ENCODE measurements around the gene ERFL.
"Not testable (repeated sequence)": the region's sequence is repeated elsewhere in the genome, so short reads cannot be mapped to it uniquely, and the experiment has no call there.

ERFL gene

DNA sequence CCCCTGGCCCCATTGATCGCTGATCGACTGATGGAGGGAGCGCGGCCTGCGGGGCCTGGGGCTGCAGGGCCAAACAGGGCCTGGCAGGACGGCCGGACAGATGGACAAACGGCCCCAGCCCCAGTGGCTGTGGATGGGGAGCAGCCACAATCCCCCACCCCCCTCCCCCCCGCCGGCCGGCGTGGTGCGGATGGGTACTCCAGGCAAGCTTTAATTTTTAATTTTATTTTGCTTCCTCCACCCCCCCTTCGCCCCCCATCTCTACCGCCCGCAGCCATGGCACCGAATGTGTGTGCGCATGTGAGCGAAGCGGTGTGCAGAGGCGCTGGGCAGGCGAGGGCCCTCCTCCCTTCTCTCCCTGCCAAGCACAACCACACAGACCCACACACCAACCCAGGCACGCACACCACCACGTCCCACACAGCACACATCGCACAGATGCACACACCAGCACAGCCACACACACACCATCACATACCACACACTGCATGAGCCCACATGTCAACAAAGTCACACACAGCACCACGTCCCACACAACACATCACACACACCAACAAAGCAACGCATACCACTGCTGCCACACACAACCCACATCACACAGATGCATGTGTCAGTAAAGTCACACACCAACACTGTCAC, 12.4 kb downstream of the ERFL start:
- H3K27me3 ChIP-seq (ENCODE audit: control insufficient read depth in 1 of 2, insufficient read depth in 2 of 2, low read length in 2 of 2) = peaks cover 57 to 61% of the 10 kb centered on the region in 2 donors
- no peaks in the 10 kb centered on the region for H3K4me1 ChIP-seq (ENCODE audit: insufficient read depth, low read length)

DNA sequence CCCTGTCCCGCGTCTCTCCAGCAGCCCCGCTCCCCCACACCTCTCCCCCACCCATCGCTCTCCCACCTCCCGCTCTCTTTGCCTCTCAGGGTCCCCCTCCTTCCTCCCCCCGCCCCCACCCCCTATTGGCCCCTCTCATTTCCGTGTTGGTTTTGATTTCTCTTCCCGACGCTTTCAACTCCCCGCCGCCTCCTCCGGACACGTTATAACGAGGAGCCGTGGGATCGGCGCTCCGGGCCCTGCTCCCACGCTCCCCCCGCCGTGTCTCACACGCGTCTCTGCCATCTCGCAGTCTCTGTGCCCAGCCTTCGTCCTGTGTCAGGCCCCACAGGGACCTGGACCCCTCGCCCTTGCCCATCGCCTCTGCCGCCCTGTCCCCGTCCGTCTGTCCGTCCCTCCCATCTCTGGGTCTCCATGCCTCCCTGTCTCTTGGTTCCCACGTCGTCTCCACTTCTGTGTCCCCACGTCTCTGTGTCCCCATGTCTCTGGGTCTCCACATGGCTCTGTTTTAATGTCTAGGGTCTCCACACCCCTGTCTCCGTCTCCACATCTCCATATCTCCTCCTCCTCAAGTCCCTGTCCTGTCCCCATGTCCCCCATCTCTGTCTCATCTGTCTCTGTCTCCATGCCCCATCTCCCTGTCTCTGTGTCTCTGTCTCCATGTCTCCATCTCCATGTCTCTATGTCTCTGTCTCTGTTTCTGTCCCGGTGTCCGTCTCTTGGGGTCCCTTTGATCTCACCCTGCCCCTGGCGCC, 13.1 kb downstream of the ERFL start:
- H3K9ac ChIP-seq (ENCODE audit: low read length) = no peak overlapping the region
- peaks cover 58 to 61% of the 10 kb centered on the region in 2 donors for H3K27me3 ChIP-seq (ENCODE audit: control insufficient read depth in 1 of 2, insufficient read depth in 2 of 2, low read length in 2 of 2)
- H3K36me3 ChIP-seq (ENCODE audit: insufficient read depth, low read length) = no peaks in the 10 kb centered on the region
- H3K4me1 ChIP-seq (ENCODE audit: insufficient read depth, low read length) = no peaks in the 10 kb centered on the region
- H3K9me3 ChIP-seq (ENCODE audit: low read length) = no peaks in the 10 kb centered on the region
- H3K27ac ChIP-seq (ENCODE audit: low read depth, low read length) = no peak overlapping the region
- H3K4me3 ChIP-seq (ENCODE audit: low read depth in 1 of 2, low read length in 2 of 2) = no peak overlapping the region

More for the DNA sequence above, 12.4 kb downstream of the ERFL start:
- H3K9ac ChIP-seq (ENCODE audit: low read length) = no peak overlapping the region
- no peak overlapping the region for H3K4me3 ChIP-seq (ENCODE audit: low read depth in 1 of 2, low read length in 2 of 2)
- H3K9me3 ChIP-seq (ENCODE audit: low read length) = no peaks in the 10 kb centered on the region
- H3K36me3 ChIP-seq (ENCODE audit: insufficient read depth, low read length) = no peaks in the 10 kb centered on the region
- H3K27ac ChIP-seq (ENCODE audit: low read depth, low read length) = no peak overlapping the region

DNA sequence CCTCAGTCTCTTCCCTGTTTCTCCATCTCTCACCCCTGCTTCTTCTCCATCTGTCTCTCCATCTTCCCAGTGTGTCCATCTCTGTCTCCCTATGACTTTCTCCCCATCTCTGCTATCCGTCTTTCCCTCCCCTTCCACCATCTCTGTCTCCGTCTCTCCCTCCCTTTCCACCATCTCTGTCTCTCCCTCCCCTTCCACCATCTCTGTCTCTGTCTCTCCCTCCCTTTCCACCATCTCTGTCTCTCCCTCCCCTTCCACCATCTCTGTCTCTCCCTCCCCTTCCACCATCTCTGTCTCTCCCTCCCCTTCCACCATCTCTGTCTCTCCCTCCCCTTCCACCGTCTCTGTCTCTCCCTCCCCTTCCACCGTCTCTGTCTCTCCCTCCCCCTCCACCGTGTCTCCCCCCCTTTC, 13.8 kb downstream of the ERFL start:
- H3K36me3 ChIP-seq (ENCODE audit: insufficient read depth, low read length); H3K9me3 ChIP-seq (ENCODE audit: low read length): not testable (repeated sequence)
- peaks cover 58 to 62% of the 10 kb centered on the region in 2 donors for H3K27me3 ChIP-seq (ENCODE audit: control insufficient read depth in 1 of 2, insufficient read depth in 2 of 2, low read length in 2 of 2)

DNA sequence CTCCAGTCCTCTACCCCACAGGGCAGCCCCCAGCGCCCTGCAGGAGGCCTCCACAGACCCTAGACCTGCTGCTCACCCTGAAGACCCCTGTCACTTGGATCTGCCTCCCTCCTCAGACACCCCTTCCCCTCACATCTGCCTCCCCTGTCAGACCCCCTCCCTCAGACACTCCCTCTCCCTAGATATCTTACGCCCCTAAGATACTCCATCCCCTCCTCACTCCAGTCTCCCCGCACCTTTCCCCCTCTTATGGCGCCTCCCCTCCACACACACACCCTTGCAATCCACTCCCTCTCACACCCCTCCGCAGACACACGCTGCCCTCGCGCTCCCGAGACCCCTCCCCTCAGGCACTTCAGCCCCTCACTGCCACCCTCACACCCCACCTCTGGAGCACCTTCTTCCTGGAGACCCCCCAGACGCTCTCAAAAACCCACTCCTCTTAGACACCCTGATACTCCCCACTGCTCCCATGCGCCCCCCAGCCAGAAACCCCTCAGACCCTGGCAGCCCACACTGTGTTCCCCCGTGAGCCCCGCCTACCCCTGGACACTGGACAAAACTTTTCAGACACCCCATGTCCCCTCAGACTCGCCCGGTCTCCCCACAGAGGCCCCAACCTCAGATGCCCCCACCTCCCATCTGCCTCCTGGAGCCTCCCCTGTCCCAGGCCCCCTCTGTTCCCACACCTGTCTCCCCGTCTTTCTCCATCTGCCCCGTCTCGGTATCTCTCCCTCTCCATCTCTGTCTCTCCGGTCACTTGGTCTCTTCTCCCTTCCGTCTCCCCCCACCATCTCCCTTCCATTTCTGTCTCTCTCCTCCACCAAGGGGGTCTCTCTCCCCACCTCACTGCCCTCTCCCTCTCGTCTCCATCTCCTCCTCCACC, 14.5 kb downstream of the ERFL start:
- no peak overlapping the region for H3K4me3 ChIP-seq (ENCODE audit: low read depth in 1 of 2, low read length in 2 of 2)
- H3K9me3 ChIP-seq (ENCODE audit: low read length) = no peaks in the 10 kb centered on the region
- no peaks in the 10 kb centered on the region for H3K36me3 ChIP-seq (ENCODE audit: insufficient read depth, low read length)
- H3K27ac ChIP-seq (ENCODE audit: low read depth, low read length) = no peak overlapping the region
- H3K9ac ChIP-seq (ENCODE audit: low read length) = no peak overlapping the region
- H3K27me3 ChIP-seq (ENCODE audit: control insufficient read depth in 1 of 2, insufficient read depth in 2 of 2, low read length in 2 of 2) = peaks cover 56 to 58% of the 10 kb centered on the region in 2 donors
- H3K4me1 ChIP-seq (ENCODE audit: insufficient read depth, low read length) = no peaks in the 10 kb centered on the region

More for the DNA sequence above, 13.8 kb downstream of the ERFL start:
- not testable (repeated sequence) for H3K27ac ChIP-seq (ENCODE audit: low read depth, low read length); H3K9ac ChIP-seq (ENCODE audit: low read length); H3K4me1 ChIP-seq (ENCODE audit: insufficient read depth, low read length); H3K4me3 ChIP-seq (ENCODE audit: low read depth in 1 of 2, low read length in 2 of 2)

DNA sequence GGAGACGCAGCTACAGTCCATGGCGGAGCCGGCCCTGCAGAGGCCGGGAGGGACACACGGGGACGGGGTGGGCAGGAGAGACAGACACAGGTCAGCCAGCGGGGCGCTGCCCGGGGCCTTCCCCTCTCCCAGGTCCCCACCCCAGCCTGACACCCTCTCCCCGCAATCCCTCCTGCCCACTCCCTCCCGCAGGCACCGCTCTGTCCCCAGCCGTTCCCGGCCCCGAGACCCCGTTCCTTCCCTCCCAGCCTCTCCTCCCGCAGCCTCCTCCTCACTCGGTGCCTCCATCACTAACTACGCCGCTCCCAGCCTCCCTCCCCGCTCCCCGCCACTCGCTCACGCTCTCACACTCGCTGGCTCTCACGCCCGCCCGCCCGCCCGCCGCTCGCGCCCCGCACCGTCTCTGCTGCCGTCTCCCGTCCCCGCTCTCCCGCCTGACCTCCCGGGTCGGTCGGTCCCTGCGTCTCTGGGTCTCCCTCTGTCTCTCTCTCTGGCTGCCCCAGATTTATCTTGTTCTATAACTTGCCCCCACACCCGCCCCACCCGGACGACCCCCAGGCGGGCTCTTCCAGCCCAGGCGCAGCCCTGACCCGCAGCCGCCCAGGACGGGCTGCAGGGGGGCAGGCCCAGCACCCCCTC, 15.2 kb downstream of the ERFL start:
- Histone ChIP-seq H3K4me1 (ENCODE audit: insufficient read depth, low read length) (no peaks in the 10 kb centered on the region), H3K27me3 (ENCODE audit: control insufficient read depth in 1 of 2, insufficient read depth in 2 of 2, low read length in 2 of 2) (peaks cover 56 to 58% of the 10 kb centered on the region in 2 donors), H3K27ac (ENCODE audit: low read depth, low read length) (no peak overlapping the region), H3K9me3 (ENCODE audit: low read length) (no peaks in the 10 kb centered on the region), H3K4me3 (ENCODE audit: low read depth in 1 of 2, low read length in 2 of 2) (no peak overlapping the region), H3K9ac (ENCODE audit: low read length) (no peak overlapping the region), H3K36me3 (ENCODE audit: insufficient read depth, low read length) (no peaks in the 10 kb centered on the region)

DNA sequence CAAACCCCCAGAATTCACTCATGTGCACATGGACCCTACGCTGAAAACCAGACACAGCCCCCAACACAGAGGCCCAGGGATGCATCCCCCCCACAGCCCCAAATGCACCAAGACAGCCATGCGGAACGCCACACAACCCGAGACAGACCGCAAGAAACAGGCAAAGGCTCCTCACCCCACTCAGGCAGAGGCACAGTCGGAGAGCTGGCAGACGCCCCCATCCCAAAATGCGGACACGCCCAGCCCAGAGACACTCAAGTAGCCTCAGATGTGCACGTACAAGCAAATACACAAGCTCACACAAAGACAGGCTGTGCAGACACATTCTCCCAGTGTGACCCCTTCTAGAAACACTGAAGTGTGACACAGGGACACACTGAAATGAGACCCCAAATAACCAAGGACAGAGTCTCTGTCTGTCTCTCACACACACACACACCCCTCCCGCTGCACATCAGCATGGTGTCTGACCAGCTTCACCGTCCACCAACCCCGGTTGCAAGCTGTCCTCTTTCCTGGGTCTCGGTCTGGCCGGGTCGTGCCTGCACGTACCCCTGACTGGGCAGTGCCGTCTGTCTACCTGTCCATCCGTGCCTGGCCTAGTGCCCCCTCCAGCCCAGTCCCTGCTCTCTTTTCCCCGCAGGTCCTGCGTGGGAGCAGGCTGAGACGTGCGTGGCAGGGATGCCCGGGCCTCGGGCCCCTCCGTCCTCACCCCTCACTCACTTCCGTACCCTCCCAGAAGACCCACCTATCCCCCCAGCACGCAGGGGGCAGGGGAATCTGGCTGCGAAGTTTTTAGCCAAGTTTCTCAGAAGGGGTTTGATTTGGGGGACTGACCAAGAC, 16.1 kb downstream of the ERFL start:
- Histone ChIP-seq H3K36me3 (ENCODE audit: insufficient read depth, low read length) (no peaks in the 10 kb centered on the region), H3K4me3 (ENCODE audit: low read depth in 1 of 2, low read length in 2 of 2) (no peak overlapping the region), H3K27me3 (ENCODE audit: control insufficient read depth in 1 of 2, insufficient read depth in 2 of 2, low read length in 2 of 2) (peaks cover 49 to 50% of the 10 kb centered on the region in 2 donors), H3K9ac (ENCODE audit: low read length) (no peak overlapping the region), H3K9me3 (ENCODE audit: low read length) (no peaks in the 10 kb centered on the region), H3K4me1 (ENCODE audit: insufficient read depth, low read length) (no peaks in the 10 kb centered on the region), H3K27ac (ENCODE audit: low read depth, low read length) (no peak overlapping the region)

DNA sequence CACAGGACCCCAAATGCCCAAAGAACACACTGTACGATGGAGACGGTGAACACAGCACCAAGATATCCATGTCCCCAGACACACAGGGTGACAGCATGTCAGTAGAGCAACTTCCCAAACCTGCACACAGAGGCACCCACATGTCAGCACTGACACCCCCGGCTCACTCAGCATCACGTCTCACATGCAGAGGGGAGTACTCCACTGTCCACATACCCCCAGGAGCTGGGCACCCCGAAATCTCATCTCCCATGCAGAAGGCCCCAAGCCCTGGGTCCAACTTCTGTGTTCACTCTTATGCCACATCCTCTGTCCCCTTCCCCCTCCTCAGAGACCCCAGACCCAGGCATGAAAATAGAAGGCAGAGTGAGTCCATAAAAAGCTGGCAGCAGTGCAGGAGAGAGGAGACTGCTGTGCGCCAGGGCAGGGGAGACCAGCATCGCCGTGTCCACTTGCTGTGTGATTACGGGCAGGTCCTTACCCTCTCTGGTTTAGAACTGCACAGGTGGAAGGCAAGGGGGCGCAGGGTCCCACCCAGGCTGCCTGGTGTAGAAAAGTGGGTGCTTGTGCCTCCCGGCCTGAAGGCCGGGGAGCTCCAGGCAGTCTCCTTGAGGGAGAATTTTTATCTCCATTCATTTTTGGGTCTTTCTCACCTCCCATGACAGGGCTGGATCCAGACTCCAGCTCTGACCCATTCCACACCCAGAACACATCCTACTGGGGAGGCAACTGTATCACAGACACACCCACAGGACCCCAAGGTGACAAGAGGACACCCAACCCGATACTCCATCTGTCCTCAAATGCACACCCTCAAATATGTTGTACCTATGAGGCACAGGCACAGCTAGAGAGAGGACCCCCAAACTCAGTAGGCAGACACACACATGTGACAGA, 17.0 kb downstream of the ERFL start:
- Histone ChIP-seq H3K4me1 (ENCODE audit: insufficient read depth, low read length) (no peaks in the 10 kb centered on the region), H3K9me3 (ENCODE audit: low read length) (no peaks in the 10 kb centered on the region), H3K27ac (ENCODE audit: low read depth, low read length) (no peak overlapping the region), H3K9ac (ENCODE audit: low read length) (no peak overlapping the region), H3K4me3 (ENCODE audit: low read depth in 1 of 2, low read length in 2 of 2) (no peak overlapping the region), H3K27me3 (ENCODE audit: control insufficient read depth in 1 of 2, insufficient read depth in 2 of 2, low read length in 2 of 2) (peaks cover 40 to 41% of the 10 kb centered on the region in 2 donors), H3K36me3 (ENCODE audit: insufficient read depth, low read length) (peaks cover 8% of the 10 kb centered on the region)

DNA sequence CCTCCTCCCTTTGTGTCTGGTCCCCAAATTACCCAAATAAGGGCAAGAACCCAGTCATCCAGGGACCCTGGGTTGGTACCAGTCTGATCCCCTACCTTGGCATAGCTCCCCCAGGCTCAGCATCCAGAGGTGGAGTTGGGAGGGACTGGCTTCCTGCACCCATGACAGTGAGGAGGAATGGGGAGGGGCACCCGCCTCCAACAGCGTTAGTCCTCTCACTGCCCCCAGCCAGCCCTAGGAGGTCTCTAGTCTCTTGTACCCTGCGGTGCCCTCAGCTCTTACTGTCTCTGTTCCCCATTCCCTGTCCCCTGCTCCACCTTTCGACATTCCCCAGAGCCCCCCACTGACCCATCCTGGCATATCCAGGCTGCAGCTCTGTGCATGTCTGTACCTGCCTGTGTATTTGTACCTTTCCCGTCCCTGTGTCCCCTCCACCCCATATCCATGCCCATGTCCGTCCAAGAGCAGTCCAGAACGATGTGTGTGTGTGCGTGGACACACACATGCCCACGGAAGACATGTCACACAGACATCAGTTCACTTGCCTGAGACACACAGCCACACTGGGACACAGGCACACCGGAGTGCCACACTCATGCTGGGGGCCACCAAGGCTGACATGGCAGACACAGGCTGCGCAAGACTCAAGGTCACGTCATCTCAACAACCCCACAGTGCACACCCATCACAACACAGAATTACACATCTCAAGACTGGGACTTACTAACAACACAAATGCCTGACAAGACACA, 17.8 kb downstream of the ERFL start:
- Histone ChIP-seq H3K36me3 (ENCODE audit: insufficient read depth, low read length) (peaks cover 13% of the 10 kb centered on the region), H3K9ac (ENCODE audit: low read length) (no peak overlapping the region), H3K27me3 (ENCODE audit: control insufficient read depth in 1 of 2, insufficient read depth in 2 of 2, low read length in 2 of 2) (peaks cover 32 to 35% of the 10 kb centered on the region in 2 donors), H3K4me3 (ENCODE audit: low read depth in 1 of 2, low read length in 2 of 2) (no peak overlapping the region), H3K4me1 (ENCODE audit: insufficient read depth, low read length) (no peaks in the 10 kb centered on the region), H3K9me3 (ENCODE audit: low read length) (no peaks in the 10 kb centered on the region), H3K27ac (ENCODE audit: low read depth, low read length) (no peak overlapping the region)

DNA sequence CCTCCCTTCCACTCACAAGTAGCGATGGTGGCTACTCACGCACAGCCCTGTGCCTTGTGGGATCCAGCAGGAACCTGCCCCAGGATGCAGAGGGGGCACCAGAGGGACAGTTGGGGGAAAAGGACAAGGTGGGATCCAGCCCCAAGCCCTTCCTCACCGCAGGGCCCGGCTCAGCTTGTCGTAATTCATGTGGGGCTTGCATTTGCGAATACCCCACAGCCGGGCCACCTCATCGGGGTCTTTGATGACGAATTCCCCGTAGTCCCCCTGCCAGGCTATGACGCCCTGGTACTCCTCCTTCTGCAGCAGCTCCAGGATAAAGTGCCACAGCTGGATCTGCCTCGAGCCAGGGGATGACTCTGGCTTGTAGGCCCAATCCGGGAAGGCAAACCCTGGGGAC, 18.5 kb downstream of the ERFL start:
- H3K27ac ChIP-seq (ENCODE audit: low read depth, low read length) = no peak overlapping the region
- no peak overlapping the region for H3K4me3 ChIP-seq (ENCODE audit: low read depth in 1 of 2, low read length in 2 of 2)
- H3K4me1 ChIP-seq (ENCODE audit: insufficient read depth, low read length) = no peaks in the 10 kb centered on the region
- peaks cover 27 to 31% of the 10 kb centered on the region in 2 donors for H3K27me3 ChIP-seq (ENCODE audit: control insufficient read depth in 1 of 2, insufficient read depth in 2 of 2, low read length in 2 of 2)
- no peak overlapping the region for H3K9ac ChIP-seq (ENCODE audit: low read length)
- H3K9me3 ChIP-seq (ENCODE audit: low read length) = no peaks in the 10 kb centered on the region
- H3K36me3 ChIP-seq (ENCODE audit: insufficient read depth, low read length) = peaks cover 20% of the 10 kb centered on the region

Data from muscle layer of colon (tissue), 2 donors.